Measurements from ENCODE around the gene HACD3. TPM values are rescaled to one million over a fixed set of nuclear protein-coding genes. Genes with fewer than 3 reads are reported as not detected.

Gene HACD3
- total RNA-seq, 1 donor = 89.3 TPM

- no peak for TF ChIP-seq CTCF (IDR thresholded peaks at IDR 0.05; ENCODE audit: insufficient read depth, low read length)
- no peak for DNase-seq (ENCODE audit: low read depth)
- no peak overlapping the region for H3K4me3 ChIP-seq (ENCODE audit: low read depth, low read length)
Observed at GRCh38 chr15:65528461-65529060, 1.7 kb upstream of the HACD3 start.

GRCh38 chr15:65529762-65530317 is 423 bp upstream of the HACD3 start:
- peak; percentile 9 for DNase-seq (ENCODE audit: low read depth)
- peak overlapping the region; percentile 94 for H3K4me3 ChIP-seq (ENCODE audit: low read depth, low read length)

GRCh38 chr15:65532738-65533051 is 2.4 kb downstream of the HACD3 start:
- no peak overlapping the region for H3K4me3 ChIP-seq (ENCODE audit: low read depth, low read length)
- peak; percentile 39 for DNase-seq (ENCODE audit: low read depth)
- no peak for TF ChIP-seq CTCF (IDR thresholded peaks at IDR 0.05; ENCODE audit: insufficient read depth, low read length)

More at GRCh38 chr15:65529762-65530317, 423 bp upstream of the HACD3 start:
- no peak for TF ChIP-seq CTCF (IDR thresholded peaks at IDR 0.05; ENCODE audit: insufficient read depth, low read length)

GRCh38 chr15:65533057-65533756 is 2.9 kb downstream of the HACD3 start:
- no peak overlapping the region for H3K4me3 ChIP-seq (ENCODE audit: low read depth, low read length)
- DNase-seq (ENCODE audit: low read depth) = no peak
- no peak for TF ChIP-seq CTCF (IDR thresholded peaks at IDR 0.05; ENCODE audit: insufficient read depth, low read length)

- H3K4me3 ChIP-seq (ENCODE audit: low read depth, low read length) = no peak overlapping the region
- no peak for TF ChIP-seq CTCF (IDR thresholded peaks at IDR 0.05; ENCODE audit: insufficient read depth, low read length)
- no peak for DNase-seq (ENCODE audit: low read depth)
Observed at GRCh38 chr15:65535192-65535591, 4.9 kb downstream of the HACD3 start.

GRCh38 chr15:65540314-65540713 is 10.1 kb downstream of the HACD3 start:
- TF ChIP-seq CTCF (IDR thresholded peaks at IDR 0.05; ENCODE audit: insufficient read depth, low read length) = no peak
- H3K4me3 ChIP-seq (ENCODE audit: low read depth, low read length) = no peak overlapping the region
- no peak for DNase-seq (ENCODE audit: low read depth)

Data from fibroblast of the aortic adventitia (primary cell).